Measurements from ENCODE around the gene STAT3.
"Not testable (repeated sequence)": the region's sequence is repeated elsewhere in the genome, so short reads cannot be mapped to it uniquely, and the experiment has no call there.

GRCh38 chr17:42360388-42360787, 27.9 kb downstream of the STAT3 start:
- TF ChIP-seq, protein P1, sequence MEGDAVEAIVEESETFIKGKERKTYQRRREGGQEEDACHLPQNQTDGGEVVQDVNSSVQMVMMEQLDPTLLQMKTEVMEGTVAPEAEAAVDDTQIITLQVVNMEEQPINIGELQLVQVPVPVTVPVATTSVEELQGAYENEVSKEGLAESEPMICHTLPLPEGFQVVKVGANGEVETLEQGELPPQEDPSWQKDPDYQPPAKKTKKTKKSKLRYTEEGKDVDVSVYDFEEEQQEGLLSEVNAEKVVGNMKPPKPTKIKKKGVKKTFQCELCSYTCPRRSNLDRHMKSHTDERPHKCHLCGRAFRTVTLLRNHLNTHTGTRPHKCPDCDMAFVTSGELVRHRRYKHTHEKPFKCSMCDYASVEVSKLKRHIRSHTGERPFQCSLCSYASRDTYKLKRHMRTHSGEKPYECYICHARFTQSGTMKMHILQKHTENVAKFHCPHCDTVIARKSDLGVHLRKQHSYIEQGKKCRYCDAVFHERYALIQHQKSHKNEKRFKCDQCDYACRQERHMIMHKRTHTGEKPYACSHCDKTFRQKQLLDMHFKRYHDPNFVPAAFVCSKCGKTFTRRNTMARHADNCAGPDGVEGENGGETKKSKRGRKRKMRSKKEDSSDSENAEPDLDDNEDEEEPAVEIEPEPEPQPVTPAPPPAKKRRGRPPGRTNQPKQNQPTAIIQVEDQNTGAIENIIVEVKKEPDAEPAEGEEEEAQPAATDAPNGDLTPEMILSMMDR (IDR thresholded peaks at IDR 0.05; ENCODE audit: poor library complexity), result not testable (repeated sequence)
- TF ChIP-seq EZH2 (IDR thresholded peaks at IDR 0.05; ENCODE audit: borderline replicate concordance), result not testable (repeated sequence)

Measured in hepatocyte (in vitro differentiated cells).